ENCODE results near the gene CYP11A1.

DNA sequence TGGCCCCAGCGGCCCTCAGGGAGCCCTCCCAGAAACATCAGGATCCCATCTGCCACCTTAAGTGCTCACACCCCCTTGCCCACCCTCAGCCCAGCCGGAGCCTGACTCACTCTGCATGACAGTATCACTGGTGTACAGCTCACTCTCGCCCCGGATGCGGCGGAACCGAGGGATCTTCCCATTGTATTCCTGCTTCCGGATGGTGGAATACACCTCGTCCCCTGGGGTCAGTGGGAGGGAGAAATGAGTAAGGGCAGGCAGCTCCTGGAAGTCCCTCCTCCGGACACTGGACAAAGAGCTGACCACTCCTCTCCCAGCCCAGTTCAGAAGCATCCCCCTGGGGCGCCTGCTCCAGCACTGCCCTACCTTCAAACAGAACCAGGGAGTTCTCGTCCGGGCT lies 49.8 kb upstream of the CYP11A1 start:
- TF ChIP-seq, protein P1, sequence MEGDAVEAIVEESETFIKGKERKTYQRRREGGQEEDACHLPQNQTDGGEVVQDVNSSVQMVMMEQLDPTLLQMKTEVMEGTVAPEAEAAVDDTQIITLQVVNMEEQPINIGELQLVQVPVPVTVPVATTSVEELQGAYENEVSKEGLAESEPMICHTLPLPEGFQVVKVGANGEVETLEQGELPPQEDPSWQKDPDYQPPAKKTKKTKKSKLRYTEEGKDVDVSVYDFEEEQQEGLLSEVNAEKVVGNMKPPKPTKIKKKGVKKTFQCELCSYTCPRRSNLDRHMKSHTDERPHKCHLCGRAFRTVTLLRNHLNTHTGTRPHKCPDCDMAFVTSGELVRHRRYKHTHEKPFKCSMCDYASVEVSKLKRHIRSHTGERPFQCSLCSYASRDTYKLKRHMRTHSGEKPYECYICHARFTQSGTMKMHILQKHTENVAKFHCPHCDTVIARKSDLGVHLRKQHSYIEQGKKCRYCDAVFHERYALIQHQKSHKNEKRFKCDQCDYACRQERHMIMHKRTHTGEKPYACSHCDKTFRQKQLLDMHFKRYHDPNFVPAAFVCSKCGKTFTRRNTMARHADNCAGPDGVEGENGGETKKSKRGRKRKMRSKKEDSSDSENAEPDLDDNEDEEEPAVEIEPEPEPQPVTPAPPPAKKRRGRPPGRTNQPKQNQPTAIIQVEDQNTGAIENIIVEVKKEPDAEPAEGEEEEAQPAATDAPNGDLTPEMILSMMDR (IDR thresholded peaks at IDR 0.05 in 4 of 5, conservative IDR thresholded peaks at IDR 0.05 in 1 of 5), result no peak
- no peak for TF ChIP-seq POLR2A (IDR thresholded peaks at IDR 0.05)

Measured in gastrocnemius medialis (tissue), 4 donors.